ENCODE data around the gene RBMS3. TPM values are rescaled to one million over a fixed set of nuclear protein-coding genes. Genes with fewer than 3 reads are reported as not detected.

The RBMS3 gene
- total RNA-seq, 2 donors from 2014 or later: 27.3 to 51.4 TPM

GRCh38 chr3:29493109-29493508 lies 212.2 kb downstream of the RBMS3 start:
- Histone ChIP-seq H3K4me1 (no peaks in the 10 kb centered on the region), H3K27me3 (no peaks in the 10 kb centered on the region), H3K27ac (no peak overlapping the region), H3K36me3 (no peaks in the 10 kb centered on the region), H3K9me3 (no peaks in the 10 kb centered on the region), H3K4me3 (no peak overlapping the region)
- no peak for TF ChIP-seq CTCF (IDR thresholded peaks at IDR 0.05)
- DNase-seq (ENCODE audit: low spot score): no peak

GRCh38 chr3:29494305-29495036 lies 213.6 kb downstream of the RBMS3 start:
- Histone ChIP-seq H3K4me3 (no peak overlapping the region), H3K36me3 (no peaks in the 10 kb centered on the region), H3K27me3 (no peaks in the 10 kb centered on the region), H3K4me1 (no peaks in the 10 kb centered on the region), H3K27ac (peak overlapping the region in 1 of 2 donors; percentile 21), H3K9me3 (no peaks in the 10 kb centered on the region)
- no peak for DNase-seq (ENCODE audit: low spot score)
- TF ChIP-seq CTCF (IDR thresholded peaks at IDR 0.05): no peak

- Histone ChIP-seq H3K4me1 (no peaks in the 10 kb centered on the region), H3K36me3 (no peaks in the 10 kb centered on the region), H3K27ac (no peak overlapping the region), H3K9me3 (no peaks in the 10 kb centered on the region), H3K4me3 (no peak overlapping the region), H3K27me3 (no peaks in the 10 kb centered on the region)
- no peak for TF ChIP-seq CTCF (IDR thresholded peaks at IDR 0.05)
- no peak for DNase-seq (ENCODE audit: low spot score)
These were observed 216.4 kb downstream of the RBMS3 start for GRCh38 chr3:29497282-29497681.

- peak overlapping the region in 1 of 2 donors; percentile 63 for H3K27ac ChIP-seq
- DNase-seq (ENCODE audit: low spot score): no peak
- H3K27me3 ChIP-seq: no peaks in the 10 kb centered on the region
- peaks cover 0 to 4% of the 10 kb centered on the region in 2 donors for H3K9me3 ChIP-seq
- no peak for TF ChIP-seq CTCF (IDR thresholded peaks at IDR 0.05)
- no peaks in the 10 kb centered on the region for H3K36me3 ChIP-seq
- H3K4me1 ChIP-seq: peaks cover 0 to 19% of the 10 kb centered on the region in 2 donors
- no peak overlapping the region for H3K4me3 ChIP-seq
These were observed 221.9 kb downstream of the RBMS3 start for GRCh38 chr3:29502771-29503170.

- Histone ChIP-seq H3K36me3 (no peaks in the 10 kb centered on the region), H3K27me3 (no peaks in the 10 kb centered on the region), H3K4me3 (no peak overlapping the region), H3K9me3 (peaks cover 0 to 4% of the 10 kb centered on the region in 2 donors), H3K27ac (peak overlapping the region; percentile 8 to 63), H3K4me1 (peaks cover 0 to 19% of the 10 kb centered on the region in 2 donors)
- no peak for TF ChIP-seq CTCF (IDR thresholded peaks at IDR 0.05)
- no peak for DNase-seq (ENCODE audit: low spot score)
These were observed 222.4 kb downstream of the RBMS3 start for GRCh38 chr3:29503314-29503713.

- no peaks in the 10 kb centered on the region for H3K27me3 ChIP-seq
- peak; percentile 64 for DNase-seq (ENCODE audit: low spot score)
These were observed 223.1 kb downstream of the RBMS3 start for GRCh38 chr3:29503958-29504357.

More at GRCh38 chr3:29503958-29504357, 223.1 kb downstream of the RBMS3 start:
- no peak for TF ChIP-seq CTCF (IDR thresholded peaks at IDR 0.05)
- no peak overlapping the region for H3K4me3 ChIP-seq
- H3K4me1 ChIP-seq: peaks cover 0 to 19% of the 10 kb centered on the region in 2 donors
- H3K36me3 ChIP-seq: no peaks in the 10 kb centered on the region
- H3K27ac ChIP-seq: peak overlapping the region; percentile 8 to 63
- H3K9me3 ChIP-seq: peaks cover 0 to 4% of the 10 kb centered on the region in 2 donors
